ENCODE results near the gene RASA3.
"Not testable (repeated sequence)": the region's sequence is repeated elsewhere in the genome, so short reads cannot be mapped to it uniquely, and the experiment has no call there.

RASA3 gene

DNA sequence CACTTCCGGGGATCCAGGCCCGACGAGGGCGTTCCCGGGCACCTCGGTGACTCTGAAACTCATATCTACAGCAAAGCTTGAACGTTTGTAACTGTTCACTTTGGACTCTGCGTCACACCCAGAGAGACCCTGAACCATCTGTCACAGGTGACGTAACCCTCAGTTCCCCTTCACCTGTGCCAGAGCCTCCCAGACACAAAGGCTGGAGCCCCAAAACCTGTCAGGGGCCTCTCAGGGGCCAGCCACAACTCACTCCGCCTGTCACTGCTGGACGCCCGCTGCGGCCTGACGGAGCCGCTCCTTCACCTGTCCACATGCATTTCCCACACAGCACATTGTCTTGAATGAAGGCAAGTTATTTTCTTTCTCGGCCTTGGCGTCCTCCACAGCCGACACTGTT, 8.0 kb downstream of the RASA3 start:
- DNase-seq, result no peak

DNA sequence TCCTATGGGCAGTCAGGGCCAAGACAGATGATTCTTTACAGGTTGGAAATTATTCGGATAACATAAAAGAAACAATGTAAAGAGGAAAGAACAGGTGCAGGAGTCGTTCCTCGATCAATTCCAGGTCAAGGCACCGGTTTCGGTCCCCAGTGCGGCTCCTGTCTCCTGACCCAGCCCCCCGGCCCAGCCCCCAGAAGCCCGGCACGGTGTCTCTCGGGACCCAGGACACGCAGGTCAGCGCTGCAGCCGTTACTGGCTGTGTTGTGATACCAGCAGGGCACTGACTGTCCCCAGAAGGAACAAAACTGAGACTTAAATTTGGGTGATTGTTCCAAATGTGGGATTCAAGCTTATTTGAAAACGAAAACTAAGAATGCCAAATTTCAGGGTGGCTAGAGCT, 8.5 kb downstream of the RASA3 start:
- no peak for DNase-seq

DNA sequence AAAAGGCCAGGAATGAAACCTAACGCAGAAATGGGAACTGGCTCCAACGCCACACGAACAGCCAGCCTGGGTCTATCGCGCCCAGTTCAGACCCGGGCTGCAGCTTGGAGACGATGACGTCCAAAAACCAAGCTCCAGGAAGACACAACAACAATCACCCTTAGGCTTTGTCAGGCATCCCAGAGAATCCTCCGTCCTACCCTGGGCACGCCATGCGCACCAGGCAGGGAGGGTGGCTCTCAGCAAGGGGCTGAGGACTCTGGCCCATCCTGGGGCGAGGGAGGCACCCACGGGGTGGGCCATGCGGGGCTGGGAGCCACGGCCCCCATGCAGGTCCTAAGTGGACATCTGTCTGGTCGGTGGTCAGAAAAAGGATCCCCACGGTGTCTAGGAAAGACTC, 9.0 kb downstream of the RASA3 start:
- no peak for DNase-seq

DNA sequence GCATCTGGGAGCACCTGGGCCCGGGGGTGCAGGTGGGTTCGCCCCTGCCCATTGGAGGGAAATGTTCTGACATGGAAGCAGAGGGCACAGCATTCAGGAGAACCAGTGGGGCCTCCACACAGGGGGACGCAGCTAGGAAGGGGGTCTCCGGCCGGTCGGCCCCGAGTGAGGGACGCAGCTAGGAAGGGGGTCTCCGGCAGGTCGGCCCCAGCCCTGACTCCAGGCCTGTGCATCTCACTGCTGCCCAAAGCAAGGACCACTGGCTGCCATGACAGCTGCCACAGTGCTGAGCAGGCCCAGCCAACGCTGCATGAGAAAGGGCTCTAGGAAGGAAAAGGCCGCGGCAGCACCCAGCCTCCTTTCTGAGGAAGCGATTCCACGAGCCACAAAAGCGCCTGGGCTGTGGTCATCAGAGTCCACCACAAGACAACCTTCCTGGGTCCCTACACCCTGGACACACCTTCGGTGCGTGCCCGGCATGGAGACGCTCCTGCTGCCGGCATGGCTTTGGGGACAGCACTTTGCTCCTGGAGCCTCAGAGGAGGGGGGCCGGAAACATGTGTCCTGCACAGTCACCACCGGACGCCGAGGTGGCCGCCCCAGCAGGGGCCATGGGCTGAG, 9.7 kb downstream of the RASA3 start:
- no peak for DNase-seq

DNA sequence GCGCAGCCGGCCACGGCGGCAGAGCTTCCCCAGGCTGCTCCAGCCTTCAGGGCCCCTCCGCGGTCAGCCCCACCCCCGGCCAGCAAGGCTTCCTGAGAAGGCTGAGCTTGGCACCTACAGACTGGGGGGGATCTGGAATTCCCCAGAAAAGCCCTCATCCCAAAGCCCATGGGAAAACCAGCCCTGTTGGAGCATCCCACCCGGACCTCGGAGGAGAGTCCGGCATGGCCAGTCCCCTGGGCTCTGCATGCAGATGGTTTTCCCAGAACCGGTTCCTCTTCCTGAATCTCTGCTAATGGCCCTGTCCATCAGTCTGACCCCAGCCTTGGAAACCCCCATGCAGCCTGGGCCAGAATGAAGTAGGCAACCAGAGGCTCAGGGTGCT, 10.3 kb downstream of the RASA3 start:
- no peak for DNase-seq

DNA sequence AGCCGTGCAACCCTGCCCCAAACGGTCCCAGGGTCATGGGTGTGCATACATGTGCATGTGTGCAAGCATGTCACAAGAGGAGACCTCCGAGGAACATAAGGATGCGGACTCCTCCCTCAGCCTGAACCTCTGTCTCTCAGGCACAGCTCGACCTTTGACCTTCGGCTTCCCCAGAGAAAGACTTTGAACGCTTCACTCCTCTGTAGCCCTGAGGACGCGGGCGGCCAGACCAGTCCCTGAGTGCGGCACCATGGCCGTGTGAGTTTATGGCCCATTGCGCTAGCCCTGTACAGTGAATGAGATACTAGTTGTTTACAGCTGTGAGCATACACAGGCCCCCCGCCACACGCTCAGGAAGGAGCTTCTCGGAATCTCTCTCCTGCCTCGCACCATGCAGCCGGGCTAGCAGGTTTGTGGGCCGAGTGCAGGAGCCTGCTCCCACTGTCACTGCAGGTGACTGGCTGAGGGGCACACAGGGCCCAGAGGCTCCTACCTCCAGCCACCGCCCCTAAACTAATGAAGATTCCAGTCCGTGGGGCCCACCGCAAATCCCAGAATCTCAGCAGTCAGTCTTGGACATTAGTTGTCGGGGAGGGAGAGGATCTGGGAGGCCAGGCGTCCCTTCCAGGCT, 10.8 kb downstream of the RASA3 start:
- no peak for DNase-seq

DNA sequence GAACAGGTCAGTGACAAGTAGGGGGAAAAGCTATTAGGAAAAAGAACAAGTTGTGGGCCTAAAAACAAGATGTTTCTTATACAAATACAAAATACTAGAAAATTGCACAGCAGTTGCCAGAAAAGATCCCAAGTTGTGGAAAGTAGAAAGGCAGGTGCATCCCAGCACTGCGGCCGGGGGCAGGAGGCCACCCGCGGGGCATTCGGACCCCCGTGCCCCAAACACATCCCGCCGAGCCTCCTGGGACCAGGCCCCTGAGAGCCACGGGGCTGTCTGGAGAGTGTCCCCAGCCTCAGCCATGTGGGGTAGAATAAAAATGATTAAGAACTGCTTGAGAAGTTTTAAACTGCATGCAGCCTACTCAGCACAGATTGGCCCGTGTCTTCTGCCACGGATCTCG, 11.4 kb downstream of the RASA3 start:
- no peak for DNase-seq

DNA sequence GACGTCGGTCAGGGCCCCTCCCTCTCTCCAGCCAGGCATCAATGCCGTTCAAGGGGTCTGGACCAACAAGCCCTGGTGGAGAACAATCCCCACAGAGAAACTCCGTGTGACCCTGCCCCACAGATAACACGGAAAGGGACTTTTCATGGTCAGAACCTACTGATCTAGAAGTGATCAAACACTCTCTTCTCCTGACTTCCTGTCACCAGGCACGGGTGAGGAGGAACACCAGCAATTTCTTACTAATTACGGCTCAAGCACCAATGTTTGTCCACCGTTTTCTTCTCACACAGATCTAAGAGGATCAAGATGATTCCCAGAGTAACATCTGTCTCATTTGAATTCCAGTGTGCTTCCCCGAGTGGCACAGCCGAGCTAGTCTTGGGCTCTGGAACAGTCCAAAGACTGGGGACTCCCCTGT, 11.8 kb downstream of the RASA3 start:
- no peak for DNase-seq

DNA sequence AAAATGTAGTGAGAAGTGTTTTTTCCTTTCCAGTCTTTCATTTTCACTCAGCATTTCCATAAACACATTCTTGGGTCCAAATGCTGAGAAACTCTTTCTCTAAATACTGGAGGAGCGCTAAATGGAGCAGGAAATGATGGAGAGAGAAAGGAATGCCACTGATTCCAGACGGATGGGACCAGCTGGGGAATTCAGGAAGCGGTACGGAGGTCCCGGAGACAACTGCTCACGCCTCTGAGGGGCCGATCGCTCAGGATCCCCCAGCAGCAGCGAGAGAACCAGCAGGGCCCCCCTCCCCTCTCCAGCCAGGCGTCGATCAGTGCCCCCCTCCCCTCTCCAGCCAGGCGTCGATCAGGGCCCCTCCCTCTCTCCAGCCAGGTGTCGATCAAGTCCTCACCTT, 13.2 kb downstream of the RASA3 start:
- no peak for DNase-seq

DNA sequence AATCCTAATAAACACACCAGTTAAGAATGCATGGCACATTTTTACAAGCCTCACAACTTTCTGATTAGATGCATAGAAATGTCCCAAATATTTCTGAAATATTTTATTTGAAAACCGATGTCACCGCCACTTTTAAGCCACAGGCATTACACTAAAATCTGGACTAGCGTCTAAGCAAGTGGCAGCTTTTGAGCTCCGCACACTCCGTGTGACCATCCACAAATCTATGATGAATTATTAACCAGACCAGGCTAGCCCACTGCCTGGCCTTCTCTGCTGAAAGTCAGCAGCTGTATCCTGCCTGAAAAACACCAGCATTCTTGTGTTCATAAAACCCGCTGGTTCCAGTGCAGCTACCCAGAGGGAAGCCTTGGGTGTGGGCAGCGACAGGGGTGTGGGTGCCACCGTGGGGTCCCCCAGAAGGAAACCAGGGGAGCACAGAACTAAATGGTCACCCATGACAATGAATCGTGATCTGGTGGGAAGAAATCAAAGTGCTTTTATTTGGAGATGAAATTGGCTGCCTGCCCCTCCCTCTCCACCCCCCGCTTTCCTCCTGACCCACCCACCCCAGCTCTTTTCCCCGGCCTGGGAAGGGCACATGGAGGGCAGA, 13.8 kb downstream of the RASA3 start:
- no peak for DNase-seq

DNA sequence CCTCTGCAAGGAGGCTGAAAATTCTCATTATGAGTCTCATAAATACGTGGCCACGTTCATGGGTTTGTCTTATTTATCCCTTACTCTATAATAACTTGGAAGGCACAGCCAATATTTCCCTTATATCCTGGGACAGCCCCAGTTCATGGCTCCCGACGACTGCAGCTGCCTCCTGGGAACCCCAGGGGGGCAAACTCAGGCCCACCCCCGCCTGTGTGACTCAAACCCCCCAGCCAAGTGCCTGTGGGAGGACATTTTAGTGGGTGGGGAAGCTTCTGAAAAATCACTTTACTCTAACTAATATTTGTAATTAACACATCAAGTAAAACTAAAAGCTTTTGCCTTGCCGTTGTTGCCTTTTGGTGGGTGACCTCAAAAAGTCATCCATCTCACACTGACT, 14.3 kb downstream of the RASA3 start:
- no peak for DNase-seq

DNA sequence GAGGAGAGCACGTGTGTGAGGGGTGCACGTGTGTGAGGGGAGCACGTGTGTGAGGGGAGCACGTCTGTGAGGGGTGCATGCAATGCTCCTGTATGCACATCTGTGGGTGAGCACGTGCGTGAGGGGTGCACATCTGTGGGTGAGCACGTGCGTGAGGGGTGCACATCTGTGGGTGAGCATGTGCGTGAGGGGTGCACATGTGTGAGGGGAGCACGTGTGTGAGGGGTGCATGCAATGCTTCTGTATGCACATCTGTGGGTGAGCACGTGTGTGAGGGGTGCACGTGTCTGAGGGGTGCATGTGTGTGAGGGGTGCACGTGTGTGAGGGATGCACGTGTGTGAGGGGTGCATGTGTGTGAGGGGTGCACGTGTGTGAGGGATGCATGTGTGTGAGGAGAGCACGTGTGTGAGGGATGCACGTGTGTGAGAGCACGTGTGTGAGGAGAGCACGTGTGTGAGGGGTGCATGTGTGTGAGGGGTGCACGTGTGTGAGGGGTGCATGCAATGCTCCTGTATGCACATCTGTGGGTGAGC, 15.0 kb downstream of the RASA3 start:
- DNase-seq, result not testable (repeated sequence)

DNA sequence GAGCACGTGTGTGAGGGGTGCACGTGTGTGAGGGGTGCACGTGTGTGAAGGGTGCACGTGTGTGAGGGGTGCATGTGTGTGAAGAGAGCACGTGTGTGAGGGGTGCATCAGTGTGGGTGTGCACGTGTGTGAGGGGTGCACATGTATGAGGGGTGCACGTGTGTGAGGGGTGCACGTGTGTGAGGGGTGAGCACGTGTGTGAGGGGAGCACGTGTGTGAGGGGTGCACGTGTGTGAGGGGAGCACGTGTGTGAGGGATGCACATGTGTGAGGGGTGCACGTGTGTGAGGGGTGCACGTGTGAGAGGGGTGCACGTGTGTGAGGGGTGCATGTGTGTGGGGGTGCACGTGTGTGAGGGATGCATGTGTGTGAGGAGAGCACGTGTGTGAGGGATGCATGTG, 15.7 kb downstream of the RASA3 start:
- DNase-seq, result no peak

DNA sequence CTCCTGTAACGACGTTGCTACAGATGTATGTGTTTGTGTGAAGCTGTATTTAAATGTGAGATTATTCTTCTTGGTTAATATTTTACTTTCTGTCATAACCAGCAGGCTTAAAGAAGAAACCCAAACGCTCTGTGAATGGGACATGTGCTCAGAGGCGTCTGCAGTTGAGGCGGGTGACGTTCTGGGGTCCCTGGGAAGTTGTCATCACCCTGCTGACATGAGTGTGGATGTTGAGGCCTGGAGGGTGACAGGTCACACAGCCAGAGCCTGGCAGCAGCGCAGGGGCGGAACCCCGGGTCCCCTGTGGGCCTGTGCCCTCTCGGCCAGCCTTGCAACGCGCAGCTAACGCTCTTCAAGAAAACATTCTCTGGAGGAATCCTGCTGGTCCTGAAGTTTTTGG, 16.6 kb downstream of the RASA3 start:
- no peak for DNase-seq

DNA sequence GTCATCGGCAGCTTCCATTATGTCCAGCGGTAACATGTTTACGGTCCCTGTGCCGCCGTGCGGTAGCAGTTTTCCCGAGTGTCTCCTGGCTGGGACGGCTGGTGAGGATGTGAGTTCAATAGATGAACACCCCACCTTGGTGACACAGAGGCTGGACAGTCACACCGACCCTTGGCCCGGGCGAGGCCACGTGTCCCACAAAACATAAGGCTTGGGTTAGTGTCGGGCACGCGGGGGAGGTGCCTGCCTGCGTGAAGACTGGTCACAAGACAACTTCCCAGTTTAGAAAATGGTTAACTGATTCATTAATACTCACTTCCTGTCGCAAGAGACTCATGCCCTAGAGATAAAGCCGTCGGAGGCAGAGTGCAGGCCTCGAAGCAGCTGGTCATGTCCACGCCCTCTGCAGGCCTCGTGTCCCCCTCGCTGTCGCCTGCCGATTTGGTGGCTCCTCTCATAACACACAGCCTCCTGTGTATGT, 17.2 kb downstream of the RASA3 start:
- DNase-seq, result no peak

DNA sequence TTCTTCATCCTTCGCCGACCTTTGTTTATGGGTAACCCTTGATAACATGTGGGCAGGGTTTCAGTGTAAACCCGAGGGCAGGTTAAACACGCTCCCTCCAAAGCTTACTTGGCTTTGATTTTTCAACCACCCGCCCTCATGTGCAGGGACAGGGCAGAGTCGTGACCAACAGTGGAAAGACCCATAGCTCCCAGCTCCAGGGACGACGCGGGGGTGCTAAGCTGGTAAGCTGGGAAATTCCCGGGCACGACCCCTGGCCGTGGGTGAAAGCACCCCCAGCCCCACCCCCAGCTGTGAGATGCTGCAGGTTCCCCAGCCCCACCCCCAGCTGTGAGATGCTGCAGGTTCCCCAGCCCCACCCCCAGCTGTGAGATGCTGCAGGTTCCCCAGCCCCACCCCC, 17.8 kb downstream of the RASA3 start:
- not testable (repeated sequence) for DNase-seq

DNA sequence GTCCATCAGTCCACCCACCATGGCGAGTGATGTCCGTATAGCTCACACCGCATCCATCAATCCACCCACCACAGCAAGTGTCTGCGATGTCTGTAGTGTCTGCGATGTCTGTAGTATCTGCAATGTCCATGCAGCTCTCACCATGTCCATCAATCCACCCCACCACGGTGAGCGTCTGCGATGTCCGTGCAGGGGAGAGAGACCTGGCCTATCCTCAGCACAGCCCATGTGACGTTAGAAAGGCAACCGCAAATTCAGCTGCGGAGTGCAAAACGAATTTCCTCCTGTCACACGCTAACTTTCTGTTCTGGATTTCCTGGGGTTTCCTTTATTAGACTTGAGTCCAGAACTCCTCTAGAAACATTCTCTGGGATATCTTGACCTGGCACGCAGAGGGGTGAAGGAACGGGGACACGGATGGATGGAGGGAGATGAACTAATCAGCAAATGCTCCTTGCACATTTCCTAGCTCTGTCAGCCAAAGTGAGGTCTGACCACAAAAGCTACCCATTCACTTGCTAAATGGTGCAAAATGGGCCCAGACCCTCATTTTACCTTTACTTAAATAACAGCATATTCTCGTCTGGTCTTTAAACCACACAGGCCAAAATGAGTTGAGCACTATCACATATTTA, 18.3 kb downstream of the RASA3 start:
- no peak for DNase-seq

DNA sequence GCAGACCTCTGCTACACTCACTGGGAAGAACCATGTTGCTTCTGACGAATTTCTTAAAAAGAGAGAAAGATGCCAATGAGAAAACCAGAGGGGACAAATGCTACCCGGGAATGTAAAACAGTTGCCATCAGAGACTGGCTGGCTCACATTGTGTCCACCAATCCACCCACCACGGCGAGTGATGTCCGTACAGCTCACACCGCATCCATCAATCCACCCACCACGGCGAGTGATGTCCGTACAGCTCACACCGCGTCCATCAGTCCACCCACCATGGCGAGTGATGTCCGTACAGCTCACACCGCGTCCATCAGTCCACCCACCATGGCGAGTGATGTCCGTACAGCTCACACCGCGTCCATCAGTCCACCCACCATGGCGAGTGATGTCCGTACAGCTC, 19.0 kb downstream of the RASA3 start:
- not testable (repeated sequence) for DNase-seq

DNA sequence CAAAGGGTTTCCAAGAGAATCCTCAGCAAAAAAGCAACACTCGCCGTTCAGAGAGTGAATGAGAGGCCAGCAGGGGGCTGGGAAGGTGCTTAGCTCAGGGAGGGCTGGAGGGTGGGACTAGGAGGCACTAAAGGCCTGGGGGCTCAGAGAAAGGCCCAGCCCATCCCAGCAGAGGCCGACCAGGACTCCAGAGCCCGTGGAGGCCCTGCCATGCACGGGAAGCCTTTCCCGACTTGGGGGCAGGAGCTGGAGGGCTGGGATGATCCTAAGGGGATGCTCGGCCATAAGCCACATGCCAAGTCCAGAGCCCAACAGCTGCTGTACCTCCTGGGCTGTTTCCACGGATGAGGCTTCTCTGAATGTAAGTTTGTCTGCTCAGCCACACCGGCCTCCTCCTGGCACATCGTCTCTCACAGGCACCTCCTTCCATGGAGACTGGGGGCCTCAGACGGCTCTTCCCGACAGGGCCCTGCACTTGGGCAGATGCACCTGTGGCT, 19.5 kb downstream of the RASA3 start:
- no peak for DNase-seq

DNA sequence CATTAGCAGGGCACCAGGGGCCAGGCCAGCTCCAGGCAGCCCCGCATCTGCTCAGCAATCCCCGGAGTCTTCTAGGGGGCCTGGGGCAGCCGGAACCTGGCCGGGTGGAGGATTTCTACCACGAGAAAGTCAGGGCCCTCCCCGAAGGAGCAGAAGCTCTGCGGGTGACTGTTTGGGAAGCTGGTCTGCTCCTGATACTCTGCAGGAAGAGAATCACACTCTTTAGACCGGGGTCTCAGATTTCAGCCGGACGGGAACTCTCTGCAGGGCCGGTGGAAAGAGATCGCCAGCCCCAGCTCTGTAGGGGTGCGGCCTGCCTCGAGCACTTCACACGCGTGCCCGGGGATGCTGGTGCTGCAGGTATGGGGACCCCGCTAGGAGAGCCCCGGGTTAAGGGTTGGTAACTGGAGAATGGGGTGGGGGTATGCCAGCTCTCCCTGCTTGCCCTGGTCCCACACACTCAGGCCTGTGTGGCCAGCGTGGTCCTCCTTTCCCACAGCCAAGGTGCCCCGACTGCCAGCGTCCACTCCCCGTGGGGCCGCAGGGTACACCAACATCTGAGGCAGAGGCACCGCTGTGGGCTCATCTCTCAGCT, 20.1 kb downstream of the RASA3 start:
- no peak for DNase-seq

DNA sequence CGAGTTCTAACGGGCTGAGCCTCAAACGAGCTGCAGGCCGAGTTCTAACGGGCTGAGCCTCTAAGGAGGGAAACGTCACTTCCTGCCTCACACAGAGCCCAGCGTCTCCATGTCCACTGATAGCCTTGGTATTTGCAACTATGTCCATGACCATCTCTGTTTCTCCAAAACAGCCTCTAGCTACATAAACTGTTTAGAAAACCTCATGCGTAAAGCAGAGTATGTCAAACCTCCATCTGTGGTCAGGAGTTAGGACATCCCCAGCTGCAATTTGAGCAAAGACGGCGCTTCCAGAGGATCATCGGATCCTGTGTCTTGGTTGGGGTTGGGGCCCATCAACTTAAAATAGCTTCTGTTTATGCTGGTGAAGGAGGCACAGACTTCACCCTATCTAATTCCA, 20.8 kb downstream of the RASA3 start:
- DNase-seq, result no peak

DNA sequence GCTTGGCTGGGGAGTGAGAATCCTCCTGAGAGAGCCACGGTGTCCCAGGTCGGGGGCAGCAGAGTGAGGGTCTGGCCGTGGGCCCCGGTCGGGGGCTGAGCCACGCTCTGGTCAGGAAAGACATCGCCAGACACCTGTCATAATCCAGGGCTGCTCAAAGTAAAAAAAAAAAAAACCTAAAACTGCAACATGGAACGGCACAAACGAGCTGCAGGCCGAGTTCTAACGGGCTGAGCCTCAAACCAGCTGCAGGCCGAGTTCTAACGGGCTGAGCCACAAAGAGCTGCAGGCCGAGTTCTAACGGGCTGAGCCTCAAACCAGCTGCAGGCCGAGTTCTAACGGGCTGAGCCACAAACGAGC, 21.6 kb downstream of the RASA3 start:
- DNase-seq, result not testable (repeated sequence)

DNA sequence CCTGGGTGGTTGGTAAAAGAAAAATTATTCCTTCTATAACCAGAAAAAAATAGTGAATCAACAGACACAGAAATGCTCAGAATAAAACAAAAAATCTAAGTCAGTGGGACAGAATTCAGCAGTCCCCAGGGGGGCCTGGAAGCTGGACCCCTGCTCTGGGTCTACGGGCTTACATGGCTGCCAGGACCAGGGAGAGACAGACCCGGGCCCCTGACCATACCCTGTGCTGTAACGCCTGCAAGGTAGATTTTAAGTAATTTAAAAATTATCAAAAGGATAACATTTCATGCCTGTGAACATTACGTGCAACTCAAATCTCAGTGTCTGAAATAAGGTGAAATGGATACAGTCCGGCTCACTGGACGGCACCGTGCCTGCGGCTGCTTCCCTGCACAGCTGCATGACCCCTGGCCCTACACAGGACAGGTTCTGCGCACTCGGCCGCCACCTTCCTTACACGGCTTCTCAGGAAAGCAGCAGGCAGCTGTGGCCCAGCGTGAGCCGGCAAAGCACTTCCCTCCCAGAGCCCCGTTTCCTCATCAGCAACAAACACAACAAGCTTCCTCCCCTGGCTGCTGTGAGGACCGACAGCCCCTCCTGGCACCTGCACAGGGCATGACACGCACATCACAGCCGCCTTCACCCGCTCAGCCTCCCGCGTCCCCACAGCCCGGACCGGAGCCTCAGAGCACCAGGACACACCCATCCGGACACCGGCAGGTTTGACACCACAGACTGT, 22.2 kb downstream of the RASA3 start:
- DNase-seq, result peak; percentile 25
